Thyroid gland (tissue), 4 donors: ENCODE results near the gene FANCF.

Source experiments
- POLR2A ChIP-seq, 2 donors: fragments of 450-650 bp; IDR thresholded peaks; one replicate each; pipeline ENCODE4 v1.6.1; 2017; ENCODE audit warnings: antibody characterized with exemption in 2 of 2, mild to moderate bottlenecking in 2 of 2, moderate library complexity in 1 of 2
- TF ChIP-seq, protein P1 (sequence below), 6 experiments: fragments of 200-600 bp in 3 of 6; fragments of 450-650 bp in 3 of 6; sonication (generic) in 3 of 6; IDR thresholded peaks; one replicate each; pipeline ENCODE4 v1.5.1; 2016 to 2019; ENCODE audit warnings: antibody characterized with exemption in 6 of 6, mild to moderate bottlenecking in 2 of 6, inconsistent platforms in 1 of 6, moderate library complexity in 1 of 6

GRCh38 chr11:22584976-22585375 lies 40.6 kb downstream of the FANCF start:
- TF ChIP-seq, protein P1, sequence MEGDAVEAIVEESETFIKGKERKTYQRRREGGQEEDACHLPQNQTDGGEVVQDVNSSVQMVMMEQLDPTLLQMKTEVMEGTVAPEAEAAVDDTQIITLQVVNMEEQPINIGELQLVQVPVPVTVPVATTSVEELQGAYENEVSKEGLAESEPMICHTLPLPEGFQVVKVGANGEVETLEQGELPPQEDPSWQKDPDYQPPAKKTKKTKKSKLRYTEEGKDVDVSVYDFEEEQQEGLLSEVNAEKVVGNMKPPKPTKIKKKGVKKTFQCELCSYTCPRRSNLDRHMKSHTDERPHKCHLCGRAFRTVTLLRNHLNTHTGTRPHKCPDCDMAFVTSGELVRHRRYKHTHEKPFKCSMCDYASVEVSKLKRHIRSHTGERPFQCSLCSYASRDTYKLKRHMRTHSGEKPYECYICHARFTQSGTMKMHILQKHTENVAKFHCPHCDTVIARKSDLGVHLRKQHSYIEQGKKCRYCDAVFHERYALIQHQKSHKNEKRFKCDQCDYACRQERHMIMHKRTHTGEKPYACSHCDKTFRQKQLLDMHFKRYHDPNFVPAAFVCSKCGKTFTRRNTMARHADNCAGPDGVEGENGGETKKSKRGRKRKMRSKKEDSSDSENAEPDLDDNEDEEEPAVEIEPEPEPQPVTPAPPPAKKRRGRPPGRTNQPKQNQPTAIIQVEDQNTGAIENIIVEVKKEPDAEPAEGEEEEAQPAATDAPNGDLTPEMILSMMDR (IDR thresholded peaks at IDR 0.05), result no peak
- no peak for TF ChIP-seq POLR2A (IDR thresholded peaks at IDR 0.05)
